SK-N-SH (cell line): ENCODE measurements around the gene ETS2. TPM values are rescaled to one million over a fixed set of nuclear protein-coding genes. Genes with fewer than 3 reads are reported as not detected.

Source experiments
- CTCF ChIA-PET: fragments of 300-600, 350-600 bp; formaldehyde crosslinking; extraction: SDS; loops from one replicate; lab custom pipeline; 2021; lab: Yijun Ruan, JAX
- POLR2A ChIA-PET: fragments of 350-600 bp; sonication (Branson Sonifier 250); formaldehyde crosslinking; extraction: SDS; loops from one replicate; lab custom pipeline; 2020; ENCODE audit warnings: antibody characterized with exemption, inconsistent platforms; lab: Yijun Ruan, JAX
- DNase-seq: peaks from one replicate; pipeline ENCODE4 v3.0.0; 2012
- H2AFZ ChIP-seq: fragments of 200-600 bp; sonication (generic); 2 replicates; pipeline ENCODE4 v1.8.1; 2016; ENCODE audit warnings: antibody characterized with exemption, mild to moderate bottlenecking, low read depth
- H3F3A ChIP-seq: fragments of 200-600 bp; sonication (generic); replicated peaks from 2 replicates; pipeline ENCODE3; 2016; ENCODE audit warnings: antibody characterized with exemption, mild to moderate bottlenecking; ENCODE audit not compliant: insufficient read depth
- H3K27ac ChIP-seq, 2 experiments: fragments of 200-500 bp in 1 of 2; fragments of 200-600 bp in 1 of 2; sonication (Bioruptor generic) in 1 of 2; sonication (generic), shearing (Covaris generic) in 1 of 2; 2 replicates each; pipeline versions ENCODE4 v1.5.1 to v1.6.1; 2014 to 2016; ENCODE audit warnings: low read depth in 2 of 2, inconsistent platforms in 1 of 2, low read length in 1 of 2, mild to moderate bottlenecking in 1 of 2, mixed read lengths in 1 of 2
- H3K27me3 ChIP-seq: fragments of 200-600 bp; sonication (generic), shearing (Covaris generic); 2 replicates; pipeline ENCODE4 v1.6.1; 2016; ENCODE audit warnings: mixed run types; ENCODE audit not compliant: insufficient read depth
- H3K36me3 ChIP-seq, 2 experiments: fragments of 200-500 bp in 1 of 2; fragments of 200-600 bp in 1 of 2; sonication (Bioruptor generic) in 1 of 2; sonication (generic) in 1 of 2; replicated peaks in 1 of 2; 2 replicates each; pipeline versions ENCODE3 to v1.5.1; 2014 to 2016; ENCODE audit warnings: low read length in 1 of 2, mild to moderate bottlenecking in 1 of 2; ENCODE audit not compliant: insufficient read depth in 2 of 2, control insufficient read depth in 1 of 2
- H3K4me1 ChIP-seq, 2 experiments: fragments of 200-500 bp in 1 of 2; fragments of 200-600 bp in 1 of 2; sonication (Bioruptor generic) in 1 of 2; sonication (generic), shearing (Covaris generic) in 1 of 2; 2 replicates each; pipeline versions ENCODE4 v1.5.1 to v1.6.1; 2014 to 2016; ENCODE audit warnings: low read depth in 1 of 2, low read length in 1 of 2, mixed run types in 1 of 2; ENCODE audit not compliant: insufficient read depth in 2 of 2, control insufficient read depth in 1 of 2
- H3K4me2 ChIP-seq: fragments of 200-600 bp; sonication (generic), shearing (Covaris generic); 2 replicates; pipeline ENCODE4 v1.6.1; 2017; ENCODE audit warnings: mixed run types
- H3K4me3 ChIP-seq, 2 experiments: fragments of 200-500 bp in 1 of 2; fragments of 200-600 bp in 1 of 2; sonication (Bioruptor generic) in 1 of 2; sonication (generic), shearing (Covaris generic) in 1 of 2; 2 replicates each; pipeline versions ENCODE4 v1.5.1 to v1.8.1; 2014 to 2016; ENCODE audit warnings: low read depth in 2 of 2, inconsistent platforms in 1 of 2, low read length in 1 of 2, mild to moderate bottlenecking in 1 of 2, mixed read lengths in 1 of 2, moderate library complexity in 1 of 2
- H3K79me2 ChIP-seq: fragments of 200-600 bp; sonication (generic); 2 replicates; pipeline ENCODE4 v1.8.1; 2017; ENCODE audit warnings: mild to moderate bottlenecking; ENCODE audit not compliant: insufficient read depth
- H3K9ac ChIP-seq: fragments of 200-600 bp; sonication (generic); 2 replicates; pipeline ENCODE4 v1.6.1; 2017; ENCODE audit warnings: mixed run types
- H3K9me2 ChIP-seq: fragments of 200-600 bp; sonication (generic); 2 replicates; pipeline ENCODE4 v1.6.1; 2017; ENCODE audit warnings: mixed run types
- H3K9me3 ChIP-seq: fragments of 200-600 bp; sonication (generic); 2 replicates; pipeline ENCODE4 v1.6.1; 2017; ENCODE audit warnings: mixed run types, mild to moderate bottlenecking, moderate library complexity
- H4K20me1 ChIP-seq: fragments of 200-600 bp; sonication (generic); 2 replicates; pipeline ENCODE4 v1.6.1; 2017; ENCODE audit warnings: mild to moderate bottlenecking, mixed run types; ENCODE audit not compliant: insufficient read depth
- EP300 ChIP-seq, 2 experiments: IDR thresholded peaks; 2 replicates each; pipeline versions ENCODE4 v1.4.0 to v1.6.1; 2012; ENCODE audit warnings: borderline replicate concordance in 1 of 2, low read depth in 1 of 2, low read length in 1 of 2
- FOSL2 ChIP-seq: IDR thresholded peaks from 2 replicates; pipeline ENCODE4 v1.4.0; 2012; ENCODE audit warnings: low read depth, mild to moderate bottlenecking, moderate library complexity, borderline replicate concordance
- FOXM1 ChIP-seq: IDR thresholded peaks from 2 replicates; pipeline ENCODE4 v1.4.0; 2012; ENCODE audit warnings: low read depth, mild to moderate bottlenecking
- GABPA ChIP-seq: IDR thresholded peaks from 2 replicates; pipeline ENCODE4 v1.4.0; 2012; ENCODE audit warnings: low read depth, mild to moderate bottlenecking
- GATA2 ChIP-seq: sonication (generic); formaldehyde crosslinking; IDR thresholded peaks from 2 replicates; pipeline ENCODE4 v1.5.0; 2020; ENCODE audit warnings: mild to moderate bottlenecking, missing genetic modification reagents
- MXI1 ChIP-seq: IDR thresholded peaks from 2 replicates; pipeline ENCODE4 v1.6.1; 2012; ENCODE audit warnings: mild to moderate bottlenecking, low read depth, low read length, improper control_type of control experiment
- NFIC ChIP-seq: IDR thresholded peaks from 2 replicates; pipeline ENCODE4 v1.4.0; 2012; ENCODE audit warnings: borderline replicate concordance
- POLR2AphosphoS5 ChIP-seq: IDR thresholded peaks from 2 replicates; pipeline ENCODE4 v1.6.1; 2012; ENCODE audit warnings: low read depth, low read length
- RCOR1 ChIP-seq: fragments of 150-350 bp; IDR thresholded peaks from 2 replicates; pipeline ENCODE4 v1.6.1; 2017; ENCODE audit warnings: antibody characterized with exemption, low read length
- RFX5 ChIP-seq: IDR thresholded peaks from 2 replicates; pipeline ENCODE4 v1.6.1; 2012; ENCODE audit warnings: mild to moderate bottlenecking, improper control_type of control experiment, low read length
- SIN3A ChIP-seq: IDR thresholded peaks from 2 replicates; pipeline ENCODE4 v1.6.1; 2012; ENCODE audit warnings: low read depth, mild to moderate bottlenecking, low read length, moderate library complexity, borderline replicate concordance
- TCF12 ChIP-seq: IDR thresholded peaks from 2 replicates; pipeline ENCODE4 v1.4.0; 2012
- ZBTB33 ChIP-seq: IDR thresholded peaks from 2 replicates; pipeline ENCODE4 v1.4.0; 2012; ENCODE audit warnings: low read depth, borderline replicate concordance
- WGBS: methylation state at CpG from one replicate; pipeline ENCODE4 v1.1.6; 2017; ENCODE audit warnings: low lambda C conversion rate; 5-methylcytosine and 5-hydroxymethylcytosine counted together
- polyA plus RNA-seq, 3 experiments: library from polyadenylated mRNA; depleted of rRNA; stranded (reverse); fragments of >200 nt; gene quantifications; 2 replicates each; pipeline ENCODE4 v1.2.3, GENCODE V29; 2012
- TF ChIP-seq, protein P1 (sequence below): fragments of 200-600 bp; sonication (generic); IDR thresholded peaks from 2 replicates; pipeline ENCODE4 v1.6.1; 2017; ENCODE audit warnings: antibody characterized with exemption, mild to moderate bottlenecking, moderate library complexity
- TF ChIP-seq, protein P2 (sequence below): IDR thresholded peaks from 2 replicates; pipeline ENCODE4 v1.4.0; 2012; ENCODE audit warnings: low read depth

ETS2 gene
- polyA plus RNA-seq, 1 of the 3 experiments (the other 2 are of a cell fraction): 16.3 TPM

DNA sequence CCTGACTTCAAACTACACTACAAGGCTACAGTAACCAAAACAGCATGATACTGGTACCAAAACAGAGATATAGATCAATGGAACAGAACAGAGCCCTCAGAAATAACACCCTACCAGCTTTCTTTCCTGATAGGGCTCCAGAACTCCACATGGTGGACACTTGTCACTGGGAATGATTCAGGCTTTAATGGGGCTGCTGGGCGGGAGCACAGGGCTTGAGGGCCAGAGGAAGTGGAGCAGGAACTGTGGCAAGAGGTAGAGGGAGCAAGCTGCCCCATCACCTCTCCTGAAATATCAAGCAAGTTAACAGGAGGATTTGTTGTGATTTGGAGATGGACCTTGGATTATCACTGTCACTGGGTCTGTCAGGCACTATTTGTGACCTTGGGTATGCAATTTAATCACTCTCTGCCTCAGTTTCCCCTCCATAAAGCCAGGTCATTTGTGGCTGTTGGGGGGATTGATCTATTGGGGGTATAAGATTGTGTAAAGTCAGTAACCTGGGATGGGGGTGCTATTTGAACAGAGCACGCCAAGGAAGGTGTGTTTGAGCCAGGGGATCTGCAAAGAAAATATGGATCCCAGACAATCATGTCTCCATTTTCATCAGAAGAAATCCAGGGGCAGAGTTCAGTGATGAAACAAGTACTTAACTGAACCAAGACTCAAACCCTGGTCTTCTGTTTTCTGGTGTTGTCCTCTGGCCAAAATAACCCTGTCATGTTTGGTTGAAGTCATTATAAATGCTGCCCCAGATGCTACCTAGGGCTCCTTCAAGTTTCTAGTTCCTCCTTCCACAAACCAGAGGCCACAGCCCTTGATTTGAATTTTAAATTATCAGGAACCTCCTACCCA lies 25.2 kb downstream of the ETS2 start:
- Histone ChIP-seq H3K36me3 (no peaks in the 10 kb centered on the region), H3K9me3 (no peaks in the 10 kb centered on the region), H2AFZ (no peak overlapping the region), H3K9me2 (no peaks in the 10 kb centered on the region), H3F3A (peaks cover 5% of the 10 kb centered on the region)
- TF ChIP-seq EP300 (IDR thresholded peaks at IDR 0.05; ENCODE audit: borderline replicate concordance in 1 of 2, low read depth in 1 of 2, low read length in 1 of 2): no peak
- no peak for TF ChIP-seq GATA2 (CRISPR knock-in tag)
- TF ChIP-seq NFIC: no peak
- TF ChIP-seq ZBTB33: no peak
- TF ChIP-seq TCF12: no peak
- no peak for TF ChIP-seq FOXM1
- TF ChIP-seq SIN3A: no peak
- no peak for TF ChIP-seq POLR2AphosphoS5
- no peak for TF ChIP-seq RFX5
- TF ChIP-seq, protein P1, sequence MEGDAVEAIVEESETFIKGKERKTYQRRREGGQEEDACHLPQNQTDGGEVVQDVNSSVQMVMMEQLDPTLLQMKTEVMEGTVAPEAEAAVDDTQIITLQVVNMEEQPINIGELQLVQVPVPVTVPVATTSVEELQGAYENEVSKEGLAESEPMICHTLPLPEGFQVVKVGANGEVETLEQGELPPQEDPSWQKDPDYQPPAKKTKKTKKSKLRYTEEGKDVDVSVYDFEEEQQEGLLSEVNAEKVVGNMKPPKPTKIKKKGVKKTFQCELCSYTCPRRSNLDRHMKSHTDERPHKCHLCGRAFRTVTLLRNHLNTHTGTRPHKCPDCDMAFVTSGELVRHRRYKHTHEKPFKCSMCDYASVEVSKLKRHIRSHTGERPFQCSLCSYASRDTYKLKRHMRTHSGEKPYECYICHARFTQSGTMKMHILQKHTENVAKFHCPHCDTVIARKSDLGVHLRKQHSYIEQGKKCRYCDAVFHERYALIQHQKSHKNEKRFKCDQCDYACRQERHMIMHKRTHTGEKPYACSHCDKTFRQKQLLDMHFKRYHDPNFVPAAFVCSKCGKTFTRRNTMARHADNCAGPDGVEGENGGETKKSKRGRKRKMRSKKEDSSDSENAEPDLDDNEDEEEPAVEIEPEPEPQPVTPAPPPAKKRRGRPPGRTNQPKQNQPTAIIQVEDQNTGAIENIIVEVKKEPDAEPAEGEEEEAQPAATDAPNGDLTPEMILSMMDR: no peak
- TF ChIP-seq GABPA: no peak
- TF ChIP-seq, protein P2, sequence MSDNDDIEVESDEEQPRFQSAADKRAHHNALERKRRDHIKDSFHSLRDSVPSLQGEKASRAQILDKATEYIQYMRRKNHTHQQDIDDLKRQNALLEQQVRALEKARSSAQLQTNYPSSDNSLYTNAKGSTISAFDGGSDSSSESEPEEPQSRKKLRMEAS: no peak
- TF ChIP-seq MXI1: no peak
- no peak for TF ChIP-seq FOSL2
- TF ChIP-seq RCOR1: no peak
- TF ChIP-seq, all 33 proteins: peak for 0
- ChIA-PET POLR2A (no interaction called here), CTCF (interaction anchor here (1.6 kb wide), 1 partner anchor 295 kb away, joined by 7 read pairs; no protein-coding TSS in a partner anchor)
- Histone ChIP-seq H3K27me3 (no peaks in the 10 kb centered on the region), H4K20me1 (no peaks in the 10 kb centered on the region), H3K4me3 (no peak overlapping the region), H3K79me2 (no peaks in the 10 kb centered on the region), H3K9ac (no peak overlapping the region), H3K4me1 (peaks cover 0 to 3% of the 10 kb centered on the region in 2 experiments; a peak in 1 of 4 replicates), H3K27ac (no peak overlapping the region), H3K4me2 (no peak overlapping the region)
- WGBS: 91% methylated on average over 2 of the region's 2 CpGs
- no peak for DNase-seq
